Fibroblast of mammary gland (primary cell): ENCODE measurements around the gene FAM199X.

Source experiments
- DNase-seq: peaks from one replicate; pipeline ENCODE4 v3.0.0-alpha.2; 2010; ENCODE audit warnings: low read depth
- H3K4me3 ChIP-seq: 2 replicates; pipeline ENCODE4 v1.5.1; 2011; ENCODE audit warnings: low read depth, mild to moderate bottlenecking, low read length, moderate library complexity; ENCODE audit not compliant: control insufficient read depth
- TF ChIP-seq, protein P1 (sequence below): conservative IDR thresholded peaks from 2 replicates; pipeline ENCODE4 v1.5.1; 2011; ENCODE audit warnings: low read depth, low read length, inconsistent platforms; ENCODE audit not compliant: control insufficient read depth, insufficient read depth

FAM199X gene

GRCh38 chrX:104183685-104184084, 17.4 kb downstream of the FAM199X start:
- no peak overlapping the region for H3K4me3 ChIP-seq
- TF ChIP-seq, protein P1, sequence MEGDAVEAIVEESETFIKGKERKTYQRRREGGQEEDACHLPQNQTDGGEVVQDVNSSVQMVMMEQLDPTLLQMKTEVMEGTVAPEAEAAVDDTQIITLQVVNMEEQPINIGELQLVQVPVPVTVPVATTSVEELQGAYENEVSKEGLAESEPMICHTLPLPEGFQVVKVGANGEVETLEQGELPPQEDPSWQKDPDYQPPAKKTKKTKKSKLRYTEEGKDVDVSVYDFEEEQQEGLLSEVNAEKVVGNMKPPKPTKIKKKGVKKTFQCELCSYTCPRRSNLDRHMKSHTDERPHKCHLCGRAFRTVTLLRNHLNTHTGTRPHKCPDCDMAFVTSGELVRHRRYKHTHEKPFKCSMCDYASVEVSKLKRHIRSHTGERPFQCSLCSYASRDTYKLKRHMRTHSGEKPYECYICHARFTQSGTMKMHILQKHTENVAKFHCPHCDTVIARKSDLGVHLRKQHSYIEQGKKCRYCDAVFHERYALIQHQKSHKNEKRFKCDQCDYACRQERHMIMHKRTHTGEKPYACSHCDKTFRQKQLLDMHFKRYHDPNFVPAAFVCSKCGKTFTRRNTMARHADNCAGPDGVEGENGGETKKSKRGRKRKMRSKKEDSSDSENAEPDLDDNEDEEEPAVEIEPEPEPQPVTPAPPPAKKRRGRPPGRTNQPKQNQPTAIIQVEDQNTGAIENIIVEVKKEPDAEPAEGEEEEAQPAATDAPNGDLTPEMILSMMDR: no peak
- no peak for DNase-seq

- no peak for DNase-seq
- TF ChIP-seq, protein P1: no peak
These were observed 21.7 kb downstream of the FAM199X start for GRCh38 chrX:104187931-104188330.

GRCh38 chrX:104189837-104190236, 23.6 kb downstream of the FAM199X start:
- DNase-seq: no peak
- TF ChIP-seq, protein P1: no peak
- no peak overlapping the region for H3K4me3 ChIP-seq

More at GRCh38 chrX:104187931-104188330, 21.7 kb downstream of the FAM199X start:
- no peak overlapping the region for H3K4me3 ChIP-seq

DNA sequence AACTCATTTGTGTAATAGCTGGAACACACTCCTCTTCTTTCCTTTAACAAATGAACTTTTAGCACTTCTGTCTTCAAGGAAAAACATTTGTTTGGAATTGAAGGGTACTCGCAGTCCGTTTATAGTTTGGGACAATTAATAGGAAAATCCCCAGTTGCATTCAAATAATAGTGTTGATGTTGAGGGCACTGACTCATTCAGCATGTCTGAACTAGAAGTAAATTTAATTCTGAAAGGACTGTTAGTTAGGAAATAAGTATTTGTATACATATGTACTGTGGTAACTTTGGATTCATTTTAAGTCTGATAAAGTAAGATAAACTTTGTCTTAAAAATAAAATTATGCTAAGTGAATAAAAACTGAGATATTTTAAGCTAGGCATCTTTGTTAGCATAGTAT, 27.2 kb downstream of the FAM199X start:
- no peak overlapping the region for H3K4me3 ChIP-seq
- no peak for DNase-seq
- TF ChIP-seq, protein P1: no peak

- DNase-seq: no peak
- H3K4me3 ChIP-seq: no peak overlapping the region
- TF ChIP-seq, protein P1: no peak
These were observed 28.8 kb downstream of the FAM199X start for GRCh38 chrX:104195013-104195412.

- peak; percentile 45 for DNase-seq
- no peak overlapping the region for H3K4me3 ChIP-seq
- TF ChIP-seq, protein P1: peak; percentile 90
These were observed 29.3 kb downstream of the FAM199X start for GRCh38 chrX:104195489-104196084.

GRCh38 chrX:104205548-104205947, 39.3 kb downstream of the FAM199X start:
- DNase-seq: no peak
- H3K4me3 ChIP-seq: no peak overlapping the region
- TF ChIP-seq, protein P1: no peak
